Colon (tissue), 2 donors: ENCODE measurements around the gene EFCAB11.

Source experiments
- FAIRE-seq: peaks from 2 replicates; lab custom pipeline; 2012; peaks lifted over from hg19 to GRCh38; lab: Jason Lieb, UNC
- donor health status: control.
- donor health status: control.

EFCAB11 gene

GRCh38 chr14:89866458-89866857, 88.1 kb downstream of the EFCAB11 start:
- no peak for FAIRE-seq

GRCh38 chr14:89865153-89865552, 89.4 kb downstream of the EFCAB11 start:
- FAIRE-seq: no peak

GRCh38 chr14:89862856-89863255, 91.7 kb downstream of the EFCAB11 start:
- no peak for FAIRE-seq

- FAIRE-seq: no peak
Measured at GRCh38 chr14:89861630-89862029, 92.9 kb downstream of the EFCAB11 start.

GRCh38 chr14:89858089-89858488, 96.4 kb downstream of the EFCAB11 start:
- FAIRE-seq: no peak

- no peak for FAIRE-seq
Measured at GRCh38 chr14:89856871-89857345, 97.6 kb downstream of the EFCAB11 start.

GRCh38 chr14:89855961-89856656, 98.4 kb downstream of the EFCAB11 start:
- no peak for FAIRE-seq

GRCh38 chr14:89853936-89854693, 100.4 kb downstream of the EFCAB11 start:
- FAIRE-seq: no peak

- FAIRE-seq: no peak
Measured at GRCh38 chr14:89851106-89851505, 103.4 kb downstream of the EFCAB11 start.

- no peak for FAIRE-seq
Measured at GRCh38 chr14:89849931-89850330, 104.6 kb downstream of the EFCAB11 start.

- no peak for FAIRE-seq
Measured at GRCh38 chr14:89848165-89848564, 106.4 kb downstream of the EFCAB11 start.

- no peak for FAIRE-seq
Measured at GRCh38 chr14:89845346-89845745, 109.2 kb downstream of the EFCAB11 start.

GRCh38 chr14:89844508-89844907, 110.0 kb downstream of the EFCAB11 start:
- no peak for FAIRE-seq

- FAIRE-seq: no peak
Measured at GRCh38 chr14:89842837-89843236, 111.7 kb downstream of the EFCAB11 start.

- no peak for FAIRE-seq
Measured at GRCh38 chr14:89841851-89842250, 112.7 kb downstream of the EFCAB11 start.

GRCh38 chr14:89836830-89837469, 117.6 kb downstream of the EFCAB11 start:
- FAIRE-seq: no peak

GRCh38 chr14:89833661-89834060, 120.9 kb downstream of the EFCAB11 start:
- FAIRE-seq: no peak

- FAIRE-seq: no peak
Measured at GRCh38 chr14:89833120-89833532, 121.4 kb downstream of the EFCAB11 start.

GRCh38 chr14:89828471-89829165, 125.9 kb downstream of the EFCAB11 start:
- no peak for FAIRE-seq

- FAIRE-seq: no peak
Measured at GRCh38 chr14:89827265-89827664, 127.3 kb downstream of the EFCAB11 start.

- FAIRE-seq: no peak
Measured at GRCh38 chr14:89826596-89826995, 127.9 kb downstream of the EFCAB11 start.

- no peak for FAIRE-seq
Measured at GRCh38 chr14:89823743-89824142, 130.8 kb downstream of the EFCAB11 start.
